Measurements from ENCODE around the gene EEIG2.

GRCh38 chr1:108573183-108573582 lies 13.3 kb downstream of the EEIG2 start:
- TF ChIP-seq CTCF (IDR thresholded peaks at IDR 0.05; ENCODE audit: low read depth, low read length) (no peak), POLR2A (IDR thresholded peaks at IDR 0.05; ENCODE audit: extremely low read depth, insufficient read length) (no peak)

Data from NB4 (cell line).